ENCODE data around the gene SMPD3. TPM values are rescaled to one million over a fixed set of nuclear protein-coding genes. Genes with fewer than 3 reads are reported as not detected.

SMPD3 gene
- total and polyA plus RNA-seq, 9 of the 15 experiments (the other 6 are each of a cell fraction or from before 2014, with no cell fraction given) = 0.03 to 1.2 (median 0.18) TPM

- TF ChIP-seq E2F8 (IDR thresholded peaks at IDR 0.05; ENCODE audit: low read depth, partially characterized antibody) (no peak), POLR2AphosphoS5 (IDR thresholded peaks at IDR 0.05; ENCODE audit: control insufficient read depth, insufficient read depth, low read depth, low read length) (no peak)
Observed at GRCh38 chr16:68414581-68414980, 33.7 kb downstream of the SMPD3 start (continued).

- Histone ChIP-seq H3K9me3 (replicated peaks; ENCODE audit: control insufficient read depth, insufficient read depth, low read depth, low read length) (no peaks in the 10 kb centered on the region), H3K79me2 (ENCODE audit: control insufficient read depth, insufficient read depth, low read length) (no peaks in the 10 kb centered on the region), H3K4me1 (replicated peaks in 1 of 2; ENCODE audit: control insufficient read depth in 2 of 2, insufficient read depth in 2 of 2, low read length in 2 of 2) (0 out of 5 replicates have a peak, but pooled peaks cover 0 to 5% of the 10 kb centered on the region in 2 experiments), H3K9me1 (ENCODE audit: control insufficient read depth, insufficient read depth, low read length) (no peaks in the 10 kb centered on the region), H3K9ac (ENCODE audit: insufficient read depth in 1 of 2, low read depth in 2 of 2, low read length in 2 of 2) (no peak overlapping the region), H3K27me3 (ENCODE audit: control insufficient read depth in 2 of 2, insufficient read depth in 2 of 2, low read length in 2 of 2) (peaks cover 20 to 72% of the 10 kb centered on the region in 2 experiments; a peak in 4 of 5 replicates), H2AFZ (ENCODE audit: low read depth, low read length) (no peak overlapping the region), H3K36me3 (ENCODE audit: control insufficient read depth, insufficient read depth, low read length) (no peaks in the 10 kb centered on the region), H3K27ac (ENCODE audit: extremely low read depth, low read depth, low read length) (no peak overlapping the region), H3K4me3 (no peak overlapping the region), H3K4me2 (ENCODE audit: insufficient read depth, low read length) (no peak overlapping the region), H4K20me1 (replicated peaks; ENCODE audit: control insufficient read depth, insufficient read depth, low read length) (no peaks in the 10 kb centered on the region)
- CTCF ChIA-PET (ENCODE audit: low intra/inter-chr PET ratio) = no interaction called here
- TF ChIP-seq ZNF280B (CRISPR knock-in tag; IDR thresholded peaks at IDR 0.05) (no peak), HMG20B (CRISPR knock-in tag; IDR thresholded peaks at IDR 0.05) (no peak), COPS2 (conservative IDR thresholded peaks at IDR 0.05) (no peak), PRDM10 (IDR thresholded peaks at IDR 0.05; ENCODE audit: partially characterized antibody) (no peak), GABPB1 (CRISPR knock-in tag; IDR thresholded peaks at IDR 0.05) (no peak)
- in situ Hi-C loops (cut with MboI) = no loop called here
- no peak for FAIRE-seq
- POLR2A ChIA-PET = interaction anchor here (0.6 to 1.3 kb wide), 4 partner anchors 9 to 158 kb away, joined by 3 to 5 read pairs (median 3); no protein-coding TSS in a partner anchor
- intact Hi-C loops (cut with micrococcal nuclease) = no loop called here
- 7% methylated on average over 6 of the region's 6 CpGs for whole genome bisulfite sequencing (ENCODE audit: insufficient coverage, low coverage, missing lambda C conversion rate)
- ATAC-seq = no peak
- no peak for DNase-seq (ENCODE audit: extremely low read depth in 1 of 4, low spot score in 3 of 4)
- no TSS peak for BruUV-seq (replicated peaks)
Observed at GRCh38 chr16:68412061-68412460, 36.2 kb downstream of the SMPD3 start.
